ENCODE results near the gene APLP2.
A peak's percentile ranks its signal among the peaks of the same experiment; 100 is the strongest.

APLP2 gene

DNA sequence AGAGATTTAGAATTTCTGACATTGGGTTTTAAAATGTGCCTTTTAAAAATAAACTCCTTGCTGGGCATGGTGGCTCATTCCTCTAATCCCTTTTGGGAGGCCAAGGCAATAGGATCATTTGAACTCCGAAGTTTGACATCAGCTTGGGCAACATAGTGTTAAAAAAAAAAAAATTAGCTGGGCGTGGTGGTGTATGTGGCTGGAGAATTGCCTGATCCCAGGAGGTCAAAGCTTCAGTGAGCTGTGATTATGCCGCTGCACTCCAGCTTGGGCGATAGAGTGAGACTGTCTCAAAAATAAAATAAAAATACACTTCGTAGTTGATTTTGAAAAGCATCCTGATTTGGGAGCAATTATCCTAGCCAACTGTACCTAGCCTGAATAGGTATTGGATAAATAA lies 3.4 kb upstream of the APLP2 start:
- no peak overlapping the region for H3K18ac ChIP-seq (ENCODE audit: low read depth in 1 of 2, low read length in 2 of 2)
- H2BK120ac ChIP-seq (ENCODE audit: low read depth, low read length) = no peak overlapping the region
- no peak overlapping the region for H3K4ac ChIP-seq (ENCODE audit: low read depth in 1 of 2, low read length in 2 of 2)
- no peak overlapping the region for H4K91ac ChIP-seq (ENCODE audit: low read length)
- H3K27me3 ChIP-seq (ENCODE audit: control insufficient read depth in 1 of 2, insufficient read depth in 1 of 2, low read length in 2 of 2) = peaks cover 0 to 8% of the 10 kb centered on the region in 2 experiments
- H3K79me1 ChIP-seq (replicated peaks; ENCODE audit: low read length, poor library complexity, severe bottlenecking) = no peaks in the 10 kb centered on the region
- H3K36me3 ChIP-seq (ENCODE audit: control insufficient read depth in 1 of 2, insufficient read depth in 2 of 2, low read depth in 1 of 2, low read length in 2 of 2) = no peaks in the 10 kb centered on the region
- no peak overlapping the region for H3K4me3 ChIP-seq (ENCODE audit: insufficient read depth in 1 of 2, low read depth in 1 of 2, low read length in 2 of 2)
- peaks cover 10% of the 10 kb centered on the region for H3K4me1 ChIP-seq (ENCODE audit: control insufficient read depth, insufficient read depth, low read depth, low read length)
- H3K4me2 ChIP-seq (ENCODE audit: low read length, poor library complexity, severe bottlenecking) = no peak overlapping the region
- WGBS = 84% methylated on average over 5 of the region's 5 CpGs
- no peak overlapping the region for H4K8ac ChIP-seq (ENCODE audit: low read length)
- no peak overlapping the region for H2BK12ac ChIP-seq (ENCODE audit: low read length in 2 of 2)
- H2BK5ac ChIP-seq (ENCODE audit: low read depth, low read length, poor library complexity, severe bottlenecking) = no peak overlapping the region
- H3K23ac ChIP-seq (ENCODE audit: low read length in 2 of 2) = no peak overlapping the region
- H3K9ac ChIP-seq (ENCODE audit: low read length) = no peak overlapping the region
- H2AFZ ChIP-seq (ENCODE audit: low read depth, low read length) = no peak overlapping the region
- no peak overlapping the region for H2BK15ac ChIP-seq (ENCODE audit: low read depth, poor library complexity, severe bottlenecking)
- H3K27ac ChIP-seq (ENCODE audit: low read length, poor library complexity, severe bottlenecking) = no peak overlapping the region
- H3K9me3 ChIP-seq (ENCODE audit: control insufficient read depth, low read length) = no peaks in the 10 kb centered on the region
- DNase-seq = no peak
- no peak overlapping the region for H2AK5ac ChIP-seq (ENCODE audit: low read length, severe bottlenecking)
- H3K14ac ChIP-seq (ENCODE audit: low read length in 2 of 2) = no peak overlapping the region

DNA sequence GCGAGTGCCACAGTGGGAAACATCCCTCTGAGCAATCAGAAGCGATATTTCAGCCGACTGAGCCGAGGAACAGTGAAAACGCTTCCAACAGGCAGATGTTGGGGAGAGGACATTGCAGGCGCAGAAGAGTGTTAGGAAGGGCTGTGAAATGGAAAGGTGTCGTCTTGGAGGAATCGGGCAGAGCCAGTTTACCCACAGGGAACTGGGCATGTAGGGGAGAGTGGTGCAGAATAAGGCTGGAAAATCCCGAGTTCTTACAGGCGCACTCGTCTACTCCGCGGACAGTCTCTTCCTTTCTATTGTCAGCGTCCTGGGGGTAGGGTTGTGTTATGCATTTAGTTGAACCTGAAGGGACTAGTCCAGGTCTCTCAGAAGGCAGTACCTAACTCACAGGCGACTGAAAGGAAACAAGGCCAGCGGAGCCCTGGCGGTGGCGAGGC lies 1.1 kb upstream of the APLP2 start:
- Histone ChIP-seq H4K8ac (ENCODE audit: low read length) (peak overlapping the region; percentile 81), H3K23ac (ENCODE audit: low read length in 2 of 2) (peak overlapping the region in 1 of 2 experiments; percentile 97)
- 61% methylated on average over 18 of the region's 18 CpGs for WGBS

GRCh38 chr11:130068986-130069658 lies 572 bp upstream of the APLP2 start:
- H4K8ac ChIP-seq (ENCODE audit: low read length) = peak overlapping the region; percentile 81
- no peak overlapping the region for H2AK5ac ChIP-seq (ENCODE audit: low read length, severe bottlenecking)
- H3K4me3 ChIP-seq (ENCODE audit: insufficient read depth in 1 of 2, low read depth in 1 of 2, low read length in 2 of 2) = peak overlapping the region; percentile 76 to 81
- peak overlapping the region in 1 of 2 experiments; percentile 59 for H3K4ac ChIP-seq (ENCODE audit: low read depth in 1 of 2, low read length in 2 of 2)
- no peaks in the 10 kb centered on the region for H3K79me1 ChIP-seq (replicated peaks; ENCODE audit: low read length, poor library complexity, severe bottlenecking)
- 3% methylated on average over 31 of the region's 53 CpGs for WGBS
- peak overlapping the region; percentile 97 for H3K4me2 ChIP-seq (ENCODE audit: low read length, poor library complexity, severe bottlenecking)
- H2BK5ac ChIP-seq (ENCODE audit: low read depth, low read length, poor library complexity, severe bottlenecking) = peak overlapping the region; percentile 15
- H3K18ac ChIP-seq (ENCODE audit: low read depth in 1 of 2, low read length in 2 of 2) = peak overlapping the region; percentile 80 to 89
- H3K4me1 ChIP-seq (ENCODE audit: control insufficient read depth, insufficient read depth, low read depth, low read length) = peaks cover 11% of the 10 kb centered on the region
- H2BK12ac ChIP-seq (ENCODE audit: low read length in 2 of 2) = peak overlapping the region in 1 of 2 experiments; percentile 90
- no peak overlapping the region for H2BK15ac ChIP-seq (ENCODE audit: low read depth, poor library complexity, severe bottlenecking)
- H3K14ac ChIP-seq (ENCODE audit: low read length in 2 of 2) = peak overlapping the region in 1 of 2 experiments; percentile 95
- H3K23ac ChIP-seq (ENCODE audit: low read length in 2 of 2) = peak overlapping the region in 1 of 2 experiments; percentile 97
- DNase-seq = peak; percentile 63
- H2AFZ ChIP-seq (ENCODE audit: low read depth, low read length) = peak overlapping the region; percentile 88
- no peaks in the 10 kb centered on the region for H3K9me3 ChIP-seq (ENCODE audit: control insufficient read depth, low read length)
- H2BK120ac ChIP-seq (ENCODE audit: low read depth, low read length) = no peak overlapping the region
- H3K27ac ChIP-seq (ENCODE audit: low read length, poor library complexity, severe bottlenecking) = peak overlapping the region; percentile 83
- H4K91ac ChIP-seq (ENCODE audit: low read length) = peak overlapping the region; percentile 11
- H3K36me3 ChIP-seq (ENCODE audit: control insufficient read depth in 1 of 2, insufficient read depth in 2 of 2, low read depth in 1 of 2, low read length in 2 of 2) = no peaks in the 10 kb centered on the region
- H3K9ac ChIP-seq (ENCODE audit: low read length) = peak overlapping the region; percentile 84
- peaks cover 0 to 4% of the 10 kb centered on the region in 2 experiments for H3K27me3 ChIP-seq (ENCODE audit: control insufficient read depth in 1 of 2, insufficient read depth in 1 of 2, low read length in 2 of 2)

More for the DNA sequence above, 1.1 kb upstream of the APLP2 start:
- Histone ChIP-seq H3K18ac (ENCODE audit: low read depth in 1 of 2, low read length in 2 of 2) (peak overlapping the region in 1 of 2 experiments; percentile 89), H3K4me3 (ENCODE audit: insufficient read depth in 1 of 2, low read depth in 1 of 2, low read length in 2 of 2) (peak overlapping the region in 1 of 2 experiments; percentile 76), H3K4ac (ENCODE audit: low read depth in 1 of 2, low read length in 2 of 2) (no peak overlapping the region), H3K27me3 (ENCODE audit: control insufficient read depth in 1 of 2, insufficient read depth in 1 of 2, low read length in 2 of 2) (peaks cover 0 to 6% of the 10 kb centered on the region in 2 experiments), H4K91ac (ENCODE audit: low read length) (no peak overlapping the region), H3K36me3 (ENCODE audit: control insufficient read depth in 1 of 2, insufficient read depth in 2 of 2, low read depth in 1 of 2, low read length in 2 of 2) (no peaks in the 10 kb centered on the region), H2BK12ac (ENCODE audit: low read length in 2 of 2) (peak overlapping the region in 1 of 2 experiments; percentile 47), H2BK5ac (ENCODE audit: low read depth, low read length, poor library complexity, severe bottlenecking) (no peak overlapping the region), H3K4me2 (ENCODE audit: low read length, poor library complexity, severe bottlenecking) (peak overlapping the region; percentile 97), H3K79me1 (replicated peaks; ENCODE audit: low read length, poor library complexity, severe bottlenecking) (no peaks in the 10 kb centered on the region), H3K27ac (ENCODE audit: low read length, poor library complexity, severe bottlenecking) (peak overlapping the region; percentile 83), H3K9ac (ENCODE audit: low read length) (peak overlapping the region; percentile 84), H2AFZ (ENCODE audit: low read depth, low read length) (peak overlapping the region; percentile 88), H3K14ac (ENCODE audit: low read length in 2 of 2) (peak overlapping the region in 1 of 2 experiments; percentile 95), H2BK15ac (ENCODE audit: low read depth, poor library complexity, severe bottlenecking) (no peak overlapping the region), H2BK120ac (ENCODE audit: low read depth, low read length) (no peak overlapping the region), H3K4me1 (ENCODE audit: control insufficient read depth, insufficient read depth, low read depth, low read length) (peaks cover 11% of the 10 kb centered on the region), H2AK5ac (ENCODE audit: low read length, severe bottlenecking) (peak overlapping the region; percentile 53), H3K9me3 (ENCODE audit: control insufficient read depth, low read length) (no peaks in the 10 kb centered on the region)
- no peak for DNase-seq

- peak overlapping the region; percentile 45 for H3K27ac ChIP-seq (ENCODE audit: low read length, poor library complexity, severe bottlenecking)
- H4K91ac ChIP-seq (ENCODE audit: low read length) = peak overlapping the region; percentile 68
- H2BK15ac ChIP-seq (ENCODE audit: low read depth, poor library complexity, severe bottlenecking) = peak overlapping the region; percentile 90
- H2BK12ac ChIP-seq (ENCODE audit: low read length in 2 of 2) = peak overlapping the region in 1 of 2 experiments; percentile 89
- H3K4ac ChIP-seq (ENCODE audit: low read depth in 1 of 2, low read length in 2 of 2) = peak overlapping the region; percentile 17 to 79
- H2AFZ ChIP-seq (ENCODE audit: low read depth, low read length) = peak overlapping the region; percentile 91
- H3K23ac ChIP-seq (ENCODE audit: low read length in 2 of 2) = peak overlapping the region; percentile 34 to 83
- no peaks in the 10 kb centered on the region for H3K9me3 ChIP-seq (ENCODE audit: control insufficient read depth, low read length)
- H3K27me3 ChIP-seq (ENCODE audit: control insufficient read depth in 1 of 2, insufficient read depth in 1 of 2, low read length in 2 of 2) = no peaks in the 10 kb centered on the region
- H4K8ac ChIP-seq (ENCODE audit: low read length) = peak overlapping the region; percentile 71
- peaks cover 2% of the 10 kb centered on the region for H3K79me1 ChIP-seq (replicated peaks; ENCODE audit: low read length, poor library complexity, severe bottlenecking)
- peak overlapping the region; percentile 95 for H2BK5ac ChIP-seq (ENCODE audit: low read depth, low read length, poor library complexity, severe bottlenecking)
- under 1% methylated on average over 55 of the region's 100 CpGs for WGBS
- peak overlapping the region; percentile 88 for H3K4me2 ChIP-seq (ENCODE audit: low read length, poor library complexity, severe bottlenecking)
- DNase-seq = peak; percentile 42
- no peaks in the 10 kb centered on the region for H3K36me3 ChIP-seq (ENCODE audit: control insufficient read depth in 1 of 2, insufficient read depth in 2 of 2, low read depth in 1 of 2, low read length in 2 of 2)
- H3K4me1 ChIP-seq (ENCODE audit: control insufficient read depth, insufficient read depth, low read depth, low read length) = peaks cover 11% of the 10 kb centered on the region
- H3K14ac ChIP-seq (ENCODE audit: low read length in 2 of 2) = peak overlapping the region in 1 of 2 experiments; percentile 55
- peak overlapping the region; percentile 34 for H2BK120ac ChIP-seq (ENCODE audit: low read depth, low read length)
- H3K18ac ChIP-seq (ENCODE audit: low read depth in 1 of 2, low read length in 2 of 2) = peak overlapping the region; percentile 14 to 82
- H2AK5ac ChIP-seq (ENCODE audit: low read length, severe bottlenecking) = no peak overlapping the region
- peak overlapping the region; percentile 90 for H3K9ac ChIP-seq (ENCODE audit: low read length)
- peak overlapping the region; percentile 82 to 97 for H3K4me3 ChIP-seq (ENCODE audit: insufficient read depth in 1 of 2, low read depth in 1 of 2, low read length in 2 of 2)
Measured at GRCh38 chr11:130070109-130070845, 583 bp downstream of the APLP2 start.
